ENCODE data around the gene FASTK.

Gene FASTK, protein sequence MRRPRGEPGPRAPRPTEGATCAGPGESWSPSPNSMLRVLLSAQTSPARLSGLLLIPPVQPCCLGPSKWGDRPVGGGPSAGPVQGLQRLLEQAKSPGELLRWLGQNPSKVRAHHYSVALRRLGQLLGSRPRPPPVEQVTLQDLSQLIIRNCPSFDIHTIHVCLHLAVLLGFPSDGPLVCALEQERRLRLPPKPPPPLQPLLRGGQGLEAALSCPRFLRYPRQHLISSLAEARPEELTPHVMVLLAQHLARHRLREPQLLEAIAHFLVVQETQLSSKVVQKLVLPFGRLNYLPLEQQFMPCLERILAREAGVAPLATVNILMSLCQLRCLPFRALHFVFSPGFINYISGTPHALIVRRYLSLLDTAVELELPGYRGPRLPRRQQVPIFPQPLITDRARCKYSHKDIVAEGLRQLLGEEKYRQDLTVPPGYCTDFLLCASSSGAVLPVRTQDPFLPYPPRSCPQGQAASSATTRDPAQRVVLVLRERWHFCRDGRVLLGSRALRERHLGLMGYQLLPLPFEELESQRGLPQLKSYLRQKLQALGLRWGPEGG

DNA sequence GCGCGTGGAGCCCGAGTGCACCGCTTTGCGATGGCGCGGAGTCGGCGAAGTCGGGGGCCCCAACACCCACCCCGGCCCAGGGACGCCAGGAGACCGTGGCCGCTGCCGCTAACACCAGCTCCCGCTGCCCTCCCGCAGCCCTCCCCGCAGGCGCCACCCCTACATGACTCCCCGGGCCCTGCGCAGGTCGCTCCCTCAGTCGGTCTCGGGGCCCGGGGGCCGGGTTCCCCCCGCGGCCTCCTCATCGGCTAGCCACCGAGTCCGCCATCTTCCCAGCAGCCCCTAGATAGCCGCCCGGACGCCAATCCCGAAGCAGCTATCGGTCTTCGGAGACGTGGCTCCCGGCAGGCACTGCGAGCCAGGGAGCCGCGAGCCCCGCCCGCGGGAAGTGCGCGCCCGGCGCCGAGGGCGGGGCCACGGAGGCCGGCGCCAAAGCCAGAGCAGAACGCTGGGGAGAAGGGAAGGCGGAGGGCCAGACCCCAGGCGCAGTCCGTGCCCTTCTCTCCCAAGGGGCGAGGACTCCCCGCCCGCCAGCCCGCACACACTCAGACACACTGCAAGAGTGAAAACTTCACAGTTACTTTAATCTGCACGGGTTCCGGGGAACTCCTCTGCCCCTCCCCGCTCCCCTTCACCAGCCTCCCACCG, at the start of gene FASTK:
TSS of gene FASTK (minus strand) at position 288 of the 648 bp plus-strand sequence. CDS start at position 245, 43 bp downstream.
- DNase-seq (ENCODE audit: low read depth) = no peak

DNA sequence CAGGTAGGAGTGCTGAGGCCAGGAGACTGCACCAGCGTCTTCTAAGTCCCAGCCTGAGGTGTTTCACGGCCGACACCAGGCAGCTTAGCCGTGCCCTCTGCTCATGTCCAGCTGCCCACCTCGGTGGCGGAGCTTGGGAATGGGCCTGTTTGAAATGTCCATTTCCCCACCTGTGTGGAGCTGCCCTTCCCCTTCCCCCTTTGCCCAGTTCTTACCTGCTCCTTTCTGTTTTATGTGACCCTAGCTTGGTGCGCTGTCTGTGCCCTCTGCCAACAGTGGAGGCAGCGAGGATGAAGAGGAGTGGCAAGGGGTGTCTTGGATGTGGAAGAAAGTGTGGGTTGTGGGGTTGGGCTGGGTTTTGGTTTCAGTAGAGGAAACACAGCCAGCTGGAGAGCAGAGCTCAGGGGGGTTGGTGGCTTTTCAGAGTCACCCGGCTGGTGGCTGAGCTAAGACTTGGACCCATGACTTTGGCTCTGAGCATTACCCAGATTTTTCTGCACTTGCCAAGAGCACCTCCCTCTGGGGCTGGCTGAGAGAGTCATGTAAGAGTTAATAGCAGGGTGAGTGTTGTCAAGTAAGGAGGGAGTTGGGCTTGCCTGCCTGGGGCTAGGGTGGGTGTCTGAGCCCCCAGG, 49.5 kb upstream of the FASTK start:
- no peak for DNase-seq (ENCODE audit: low read depth)

DNA sequence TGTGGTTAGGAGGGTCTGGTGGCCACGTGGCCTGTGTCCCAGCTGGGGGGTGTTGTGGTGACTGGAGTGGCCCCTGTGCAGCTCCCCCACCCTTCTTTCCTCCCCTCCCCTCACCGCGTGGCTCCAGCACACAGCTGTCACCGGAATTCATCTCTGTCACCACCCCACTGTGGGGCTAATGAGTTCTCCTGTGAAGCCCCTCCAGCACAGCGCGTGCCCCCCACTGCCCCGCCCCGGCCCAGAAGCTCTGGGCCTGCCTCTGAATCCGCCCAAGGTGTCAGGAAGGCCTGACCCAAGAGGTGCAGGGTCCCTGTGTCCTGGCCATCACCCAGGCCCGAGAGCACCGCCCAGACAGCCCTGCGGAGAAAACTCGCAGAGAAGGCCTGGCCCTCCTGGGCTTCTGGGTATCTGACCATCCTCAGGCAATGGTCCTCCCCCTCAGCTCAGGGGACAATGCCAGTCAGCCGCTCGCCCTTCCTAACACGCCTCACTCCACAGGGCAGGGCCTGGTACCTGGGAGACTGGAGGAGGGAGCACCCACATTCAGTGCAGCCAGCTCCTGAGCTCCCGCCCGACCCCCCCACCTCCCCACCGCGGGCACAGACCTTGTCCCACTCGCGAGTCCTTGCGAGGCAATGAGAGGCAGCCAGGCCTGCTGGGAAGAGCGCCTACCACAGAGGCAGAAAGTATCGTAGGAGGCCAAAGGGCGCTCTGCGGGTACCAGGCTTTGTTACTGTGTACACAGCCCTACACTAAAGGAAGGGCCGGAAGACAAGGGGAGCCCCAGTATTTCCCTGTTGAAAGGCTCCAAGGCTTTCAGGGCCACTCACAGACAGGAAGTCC, 48.7 kb upstream of the FASTK start:
- no peak for DNase-seq (ENCODE audit: low read depth)

DNA sequence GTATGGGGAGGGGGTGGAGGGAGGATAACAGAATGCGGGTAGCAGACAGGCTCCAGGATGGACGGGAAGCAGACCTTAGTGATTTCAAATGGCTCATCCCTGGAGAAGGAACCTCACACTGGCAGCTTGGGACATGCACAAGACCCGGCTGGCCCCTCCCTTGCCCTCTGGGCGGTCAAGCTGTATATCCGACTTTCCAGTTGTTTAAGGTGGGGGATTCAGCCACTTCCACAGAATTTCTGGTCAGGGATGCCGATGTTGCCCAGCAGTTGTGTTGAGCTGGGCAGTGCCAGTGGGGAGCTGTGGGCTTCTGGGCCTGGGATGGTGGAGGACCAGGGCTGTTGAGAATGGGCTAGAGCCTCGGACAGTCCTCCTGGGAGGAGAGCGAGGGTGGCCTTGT, 48.1 kb upstream of the FASTK start:
- DNase-seq (ENCODE audit: low read depth) = no peak

DNA sequence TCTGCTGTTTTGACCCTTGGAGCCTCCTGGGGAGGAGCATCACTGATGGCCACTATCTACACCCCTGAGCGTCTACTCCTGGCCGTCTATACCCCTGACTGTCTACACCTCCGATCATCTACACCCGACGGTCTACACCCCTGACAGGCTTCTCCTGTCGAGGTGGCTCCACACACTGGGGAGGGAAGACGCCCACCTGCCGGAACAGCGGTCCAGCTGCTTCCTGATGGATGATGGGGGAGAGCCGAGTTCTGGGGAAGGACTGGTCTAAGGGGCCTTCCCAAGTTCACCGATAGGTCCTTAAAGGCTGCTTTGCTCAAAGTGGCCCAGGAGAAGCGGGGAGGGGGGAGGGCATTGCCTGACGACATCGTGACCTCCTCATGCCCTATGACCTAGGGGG, 47.5 kb upstream of the FASTK start:
- no peak for DNase-seq (ENCODE audit: low read depth)

DNA sequence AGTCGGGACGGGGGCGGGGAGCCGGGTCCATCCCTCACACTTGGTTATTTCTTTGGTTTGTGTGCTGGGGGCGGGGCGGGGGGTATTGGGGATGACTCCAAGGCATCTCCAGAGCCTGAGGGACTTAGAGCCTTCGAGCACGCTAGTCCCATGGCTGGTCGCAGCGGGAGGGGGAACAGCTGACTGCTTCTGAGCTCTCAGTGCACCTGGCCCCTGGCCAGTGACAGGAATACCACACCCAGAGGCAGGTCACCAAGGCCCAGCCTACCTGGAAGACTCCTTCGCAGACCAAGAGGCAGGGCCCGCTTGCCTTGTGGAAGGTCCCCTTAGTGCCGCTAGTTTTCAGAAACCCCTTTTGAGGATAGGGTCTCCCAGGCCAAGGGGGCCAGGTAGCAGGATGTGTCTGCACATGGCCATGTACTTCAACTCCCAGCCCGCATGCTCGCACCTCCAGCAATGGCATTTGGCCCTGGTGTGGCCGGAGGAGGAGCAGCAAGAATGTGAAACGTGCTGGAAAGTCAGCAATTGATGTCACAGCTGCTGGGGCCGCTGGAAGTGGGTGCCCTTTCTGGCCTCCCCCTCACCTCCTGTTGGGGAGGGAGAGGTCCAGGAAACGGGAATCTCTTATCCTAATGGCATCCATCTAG, 46.0 kb upstream of the FASTK start:
- no peak for DNase-seq (ENCODE audit: low read depth)

DNA sequence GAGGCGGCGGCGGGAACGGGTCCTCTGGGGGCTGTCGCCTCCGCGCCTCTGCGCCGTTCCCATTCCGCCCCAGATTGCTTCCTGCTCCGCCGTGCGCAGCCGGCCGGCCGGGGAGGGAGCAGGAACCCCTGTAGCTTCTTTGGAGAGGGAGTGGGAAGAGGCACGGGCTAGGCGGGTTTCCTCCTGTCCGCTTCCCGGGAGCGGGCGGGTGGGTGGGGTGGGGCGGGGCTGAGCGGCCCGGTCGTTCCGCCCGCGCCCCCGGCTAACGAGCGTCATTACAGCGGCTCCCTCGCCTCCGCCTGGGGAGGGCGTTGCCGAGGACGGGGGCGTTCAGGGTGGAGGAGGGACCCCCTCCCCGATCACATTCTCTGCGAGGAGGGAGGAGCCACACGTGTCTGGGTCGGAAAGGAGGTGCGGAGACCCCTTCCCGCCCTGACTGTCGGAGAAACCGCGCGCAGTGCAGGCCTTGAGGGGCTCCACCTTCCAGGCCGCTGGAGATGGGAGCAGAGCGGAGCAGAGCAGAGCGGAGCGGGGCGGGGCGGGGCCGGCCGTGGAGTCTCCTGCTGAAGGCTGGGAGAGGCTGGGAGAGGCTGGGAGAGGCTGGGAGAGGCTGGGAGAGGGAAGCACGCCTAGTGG, 45.4 kb upstream of the FASTK start:
- DNase-seq (ENCODE audit: low read depth) = no peak

DNA sequence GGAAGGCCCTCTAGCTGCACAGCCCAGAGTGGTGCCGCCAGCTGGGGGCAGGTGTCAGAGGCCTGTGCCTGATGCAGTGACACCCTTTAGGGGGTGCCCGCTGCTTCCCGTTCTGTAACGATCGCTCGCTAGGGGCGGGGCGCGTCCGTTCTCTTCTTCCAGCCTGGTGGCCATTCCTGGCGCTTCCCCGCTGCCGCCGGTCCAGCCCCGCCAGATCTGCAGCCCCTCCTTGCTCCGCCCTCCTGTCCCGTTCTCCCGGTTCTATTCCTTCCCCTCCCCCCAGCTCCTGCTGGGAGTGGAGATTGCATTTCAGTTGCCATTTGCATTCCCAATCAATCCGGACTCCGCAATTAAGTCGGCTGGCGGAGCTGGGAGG, 44.8 kb upstream of the FASTK start:
- no peak for DNase-seq (ENCODE audit: low read depth)

DNA sequence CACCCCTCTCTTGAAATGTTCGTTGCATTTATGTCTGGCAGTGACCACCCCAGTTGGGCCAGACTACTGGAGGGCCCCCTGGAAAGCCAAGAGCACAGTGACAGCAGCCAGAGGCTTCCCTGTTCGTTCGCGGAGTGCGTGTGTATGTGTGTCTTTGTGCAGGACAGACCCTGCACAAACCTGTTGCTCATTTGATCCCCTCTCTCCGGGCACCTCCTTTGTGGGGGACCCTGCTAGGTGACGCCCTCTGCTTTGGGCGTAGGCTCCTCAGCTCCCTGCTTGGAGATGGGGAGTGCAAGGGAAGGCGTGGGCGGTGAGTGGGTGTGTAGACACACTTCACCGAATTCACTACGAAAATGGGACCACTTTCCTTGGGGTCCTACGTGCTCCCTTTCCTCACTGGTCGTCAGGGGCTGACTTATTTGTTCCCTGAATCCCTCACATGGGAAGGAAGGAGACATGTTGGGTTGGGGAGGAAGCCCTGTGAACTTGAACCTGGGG, 44.3 kb upstream of the FASTK start:
- DNase-seq (ENCODE audit: low read depth) = no peak

DNA sequence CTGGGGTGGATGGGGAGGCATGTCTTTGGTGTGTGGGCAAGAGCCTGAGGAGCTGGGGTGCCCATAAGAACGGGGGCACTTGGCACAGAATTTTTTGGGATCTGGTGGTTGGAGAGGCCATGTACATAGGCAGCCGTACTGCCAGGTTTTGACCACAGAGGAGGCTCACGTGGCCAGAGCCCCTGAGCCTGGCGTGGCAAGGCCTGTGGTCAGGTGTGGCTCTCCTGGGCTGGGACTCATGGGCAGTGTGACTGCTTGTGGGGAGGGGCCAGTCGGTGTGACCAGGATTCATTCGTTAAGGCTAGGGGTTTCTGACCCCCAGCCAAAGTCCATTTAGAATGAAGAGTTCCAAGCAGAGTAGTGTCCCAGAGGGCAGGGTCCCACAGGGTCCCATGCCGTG, 43.9 kb upstream of the FASTK start:
- DNase-seq (ENCODE audit: low read depth) = no peak

DNA sequence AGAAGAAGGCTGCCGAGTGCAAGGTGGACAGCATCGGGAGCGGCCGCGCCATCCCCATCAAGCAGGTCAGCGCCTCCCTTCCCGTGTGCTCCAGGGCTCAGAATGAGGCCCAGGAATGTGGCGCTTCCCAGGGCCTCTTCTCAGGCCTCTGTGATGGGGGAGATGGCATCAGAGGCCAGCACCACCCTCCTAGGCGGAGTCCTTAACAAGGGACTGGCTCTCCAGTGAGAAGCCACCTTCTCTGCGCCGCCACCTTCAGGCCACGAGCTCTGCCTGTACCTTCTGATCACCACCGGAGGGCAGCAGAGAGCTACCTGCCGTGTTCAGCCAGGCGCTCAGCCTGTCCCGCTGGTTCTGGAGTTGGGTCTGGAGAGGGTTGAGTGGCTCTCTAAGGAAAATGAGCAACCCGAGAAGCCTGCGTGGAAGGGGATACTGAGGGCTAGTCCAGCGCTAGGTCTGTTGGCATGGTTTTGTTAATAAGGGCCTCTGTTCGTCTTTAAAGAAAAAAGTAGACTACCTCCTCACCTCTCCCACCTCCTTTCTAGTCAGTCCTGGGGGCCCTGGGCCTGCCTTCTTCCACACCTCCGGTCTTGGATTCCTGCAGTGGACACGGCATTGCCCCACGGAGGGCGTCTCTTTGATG, 43.3 kb upstream of the FASTK start:
- DNase-seq (ENCODE audit: low read depth) = no peak

DNA sequence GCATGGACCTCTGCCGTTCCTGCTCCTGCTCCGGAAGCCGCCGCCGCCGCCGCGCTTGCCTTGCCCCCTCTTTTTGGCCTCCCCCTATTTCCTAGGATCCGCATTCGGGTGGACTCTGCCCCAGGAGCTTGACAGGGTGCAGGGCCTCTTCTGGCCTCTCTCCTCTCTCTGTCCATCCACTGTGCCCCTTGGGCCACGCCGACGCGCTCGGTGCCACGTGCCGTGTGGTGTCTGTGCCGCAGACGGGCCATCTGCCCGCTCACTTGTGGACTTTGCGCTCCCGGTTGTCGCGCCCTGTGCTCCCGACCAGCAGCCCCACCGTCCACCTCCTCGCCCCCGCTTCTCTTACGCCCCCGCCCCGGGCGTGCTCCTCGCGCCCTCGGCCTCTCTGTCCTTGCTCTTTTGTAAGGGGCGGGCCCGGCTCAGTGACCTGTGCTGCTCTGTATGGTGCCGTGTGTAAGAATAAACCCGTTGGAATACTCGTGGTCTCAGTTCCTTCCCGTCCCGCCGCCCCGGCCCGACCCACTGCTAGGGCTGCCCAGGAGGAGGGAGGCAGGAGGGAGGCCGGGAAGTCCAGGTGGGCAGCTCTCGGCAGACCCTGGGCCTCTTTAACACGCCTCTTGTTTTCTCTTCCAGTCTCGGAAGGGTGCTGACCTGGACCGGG, 42.7 kb upstream of the FASTK start:
- no peak for DNase-seq (ENCODE audit: low read depth)

DNA sequence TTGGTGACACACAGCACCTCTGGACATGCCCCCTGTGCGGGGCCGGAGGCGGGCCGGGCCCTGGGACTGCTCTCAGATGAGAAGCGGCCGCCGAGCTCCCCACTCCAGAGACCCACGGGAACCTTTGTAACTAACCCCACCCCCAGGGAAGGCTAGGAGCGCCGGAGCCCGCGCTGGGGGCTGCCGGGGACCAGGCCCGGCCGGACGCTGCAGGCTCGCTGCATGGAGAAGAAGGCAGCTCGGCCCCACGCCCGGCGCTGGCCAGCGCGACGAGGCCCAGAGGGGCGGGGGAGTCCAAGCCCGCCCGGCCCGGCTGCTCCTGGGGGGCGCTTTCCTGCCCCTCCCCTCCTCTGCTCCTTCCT, 42.2 kb upstream of the FASTK start:
- no peak for DNase-seq (ENCODE audit: low read depth)

DNA sequence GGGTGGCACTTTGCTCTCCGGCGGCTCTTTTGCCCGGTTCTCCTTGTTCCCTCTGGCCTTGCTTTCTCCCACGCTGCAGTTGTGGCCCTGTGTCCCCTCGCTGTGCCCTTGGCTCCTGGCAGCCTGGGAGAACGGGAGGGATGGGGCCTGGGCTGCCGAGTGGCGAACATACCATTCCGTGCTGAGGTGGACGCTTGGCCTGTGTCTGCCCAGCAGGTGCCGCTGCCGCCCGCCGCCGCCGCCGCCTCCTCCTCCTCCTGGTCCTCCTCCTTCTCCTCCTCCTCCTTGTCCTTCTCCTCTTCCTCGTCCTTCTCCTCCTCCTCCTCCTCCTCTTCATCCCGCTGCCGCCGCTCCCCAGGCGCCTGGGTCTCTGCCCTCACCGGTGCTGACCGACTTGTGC, 41.7 kb upstream of the FASTK start:
- no peak for DNase-seq (ENCODE audit: low read depth)

DNA sequence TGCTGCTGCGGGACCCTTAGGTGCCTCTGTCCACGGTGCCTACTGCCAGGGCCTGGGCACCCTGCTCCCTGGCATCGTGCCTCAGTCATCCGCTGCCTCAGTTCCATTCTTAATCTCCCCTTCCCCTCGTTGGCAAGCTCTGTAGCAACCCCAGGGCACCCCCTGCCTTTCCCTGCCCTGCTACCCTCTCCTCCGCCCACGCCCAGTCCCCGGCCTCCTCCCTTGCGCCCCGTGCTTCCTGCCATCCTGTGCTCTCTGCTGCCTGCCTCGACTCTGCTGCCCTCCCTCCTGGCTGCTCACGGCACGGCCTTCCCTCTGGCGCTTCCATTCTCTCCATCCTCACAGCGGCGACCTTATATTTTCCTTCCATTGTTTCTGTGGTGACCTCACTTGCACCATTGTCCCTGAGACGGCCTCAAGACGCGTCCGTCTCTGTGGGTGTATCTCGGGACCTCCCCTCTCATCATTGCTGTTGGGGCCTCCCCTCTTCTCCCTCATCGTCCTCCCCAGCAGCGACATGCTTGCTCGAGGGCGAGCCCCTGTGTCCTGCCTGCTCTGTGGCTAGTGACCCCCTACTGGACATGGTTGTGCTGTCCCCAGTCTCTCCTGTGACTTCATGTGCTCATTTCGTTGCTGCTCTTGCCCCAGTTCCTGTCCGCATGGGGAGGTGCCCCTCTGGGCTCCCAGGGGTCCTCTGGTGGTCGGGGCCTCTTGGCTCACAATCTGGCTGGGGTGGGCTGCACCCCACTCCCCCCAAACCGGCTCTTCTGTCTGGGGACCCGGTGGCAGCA, 41.0 kb upstream of the FASTK start:
- DNase-seq (ENCODE audit: low read depth) = no peak

DNA sequence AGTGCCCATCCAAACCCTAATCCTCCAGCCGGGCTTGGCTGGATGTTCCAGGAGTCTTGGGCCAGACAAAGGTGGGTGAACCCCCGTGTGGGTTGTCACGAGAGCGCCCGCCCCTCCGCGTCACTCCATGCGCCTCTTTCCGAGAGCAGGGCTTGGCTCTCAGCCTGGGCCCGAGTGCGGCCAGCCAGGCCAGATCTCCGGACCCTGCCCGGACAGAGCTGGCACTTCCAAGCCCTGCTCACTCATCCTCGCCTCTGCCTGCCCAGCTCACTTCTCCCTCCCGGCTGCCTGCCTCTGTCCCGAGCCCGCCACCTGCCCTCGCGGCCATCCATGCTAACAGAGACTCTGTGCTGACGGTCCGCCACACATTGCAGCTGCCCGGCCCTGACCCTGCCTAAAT, 40.3 kb upstream of the FASTK start:
- DNase-seq (ENCODE audit: low read depth) = no peak

DNA sequence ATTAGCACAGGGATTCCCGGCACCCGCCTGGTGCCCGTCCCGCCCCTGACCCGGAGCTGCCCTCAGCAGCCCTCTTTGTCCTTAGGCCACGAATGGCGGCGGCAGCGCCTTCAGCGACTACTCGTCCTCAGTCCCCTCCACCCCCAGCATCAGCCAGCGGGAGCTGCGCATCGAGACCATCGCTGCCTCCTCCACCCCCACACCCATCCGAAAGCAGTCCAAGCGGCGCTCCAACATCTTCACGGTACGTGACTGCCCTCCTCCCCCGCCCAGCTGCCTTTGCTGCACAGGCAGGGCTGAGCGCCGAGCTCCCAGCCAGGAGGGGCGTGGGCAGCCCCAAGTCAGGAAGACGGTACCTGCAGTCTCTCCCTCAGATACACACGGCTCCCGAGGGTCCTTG, 39.3 kb upstream of the FASTK start:
- no peak for DNase-seq (ENCODE audit: low read depth)

DNA sequence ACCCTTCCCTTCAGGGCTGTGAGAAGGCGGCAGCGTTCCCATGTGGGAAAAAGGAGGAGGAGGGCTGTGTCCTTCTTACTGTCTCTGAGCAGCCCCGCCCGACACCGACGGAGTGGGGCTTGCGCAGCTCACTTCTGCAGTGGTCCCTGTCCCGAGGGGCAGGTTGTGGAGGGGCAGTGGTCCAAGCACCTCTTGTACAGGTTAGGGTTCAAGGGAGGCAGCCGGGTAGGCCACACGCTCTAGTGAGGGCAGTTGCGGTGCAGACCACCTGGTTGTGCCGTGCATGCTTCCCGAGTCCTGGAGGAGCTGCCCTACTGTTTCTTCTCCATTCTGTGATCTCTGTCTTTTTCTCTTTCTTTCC, 38.4 kb upstream of the FASTK start:
- DNase-seq (ENCODE audit: low read depth) = no peak
